Breast epithelium (tissue), 4 donors: Measurements from ENCODE around the gene PKD1. TPM values are rescaled to one million over a fixed set of nuclear protein-coding genes. Genes with fewer than 3 reads are reported as not detected.

Source experiments
- DNase-seq, 2 donors: peaks; one replicate each; pipeline ENCODE4 v3.0.0-alpha.2; 2019; ENCODE audit warnings: low spot score in 2 of 2
- H3K27ac ChIP-seq, 2 donors: fragments of 200-600 bp; sonication (generic) in 1 of 2; one replicate each; pipeline ENCODE4 v1.5.1; 2016 to 2019; ENCODE audit warnings: mild to moderate bottlenecking in 1 of 2
- H3K27me3 ChIP-seq, 2 donors: fragments of 200-600 bp; sonication (generic) in 1 of 2; one replicate each; pipeline versions ENCODE4 v1.5.1 to v1.6.0; 2017 to 2019; ENCODE audit warnings: control low read depth in 1 of 2, mild to moderate bottlenecking in 1 of 2
- H3K36me3 ChIP-seq: fragments of 200-600 bp; one replicate; pipeline ENCODE4 v1.5.1; 2019
- H3K4me1 ChIP-seq, 2 donors: fragments of 200-600 bp; sonication (generic); one replicate each; pipeline ENCODE4 v1.5.1; 2016 to 2019; ENCODE audit warnings: control low read depth in 1 of 2
- H3K4me3 ChIP-seq, 3 donors: fragments of 200-600 bp; sonication (generic); 1 replicate in 2 of 3; 2 replicates in 1 of 3; pipeline ENCODE4 v1.5.1; 2016 to 2019; ENCODE audit warnings: mild to moderate bottlenecking in 3 of 3, moderate library complexity in 2 of 3
- H3K9me3 ChIP-seq, 2 donors: fragments of 200-600 bp; sonication (generic) in 1 of 2; one replicate each; pipeline ENCODE4 v1.5.1; 2016 to 2019; ENCODE audit warnings: control low read depth in 1 of 2
- POLR2A ChIP-seq: fragments of 450-650 bp; IDR thresholded peaks from one replicate; pipeline ENCODE4 v1.6.1; 2016; ENCODE audit warnings: antibody characterized with exemption, mild to moderate bottlenecking, moderate library complexity
- POLR2AphosphoS5 ChIP-seq, 3 donors: sonication (generic); formaldehyde crosslinking; IDR thresholded peaks; one replicate each; pipeline ENCODE4 v1.6.1; 2017; ENCODE audit warnings: antibody characterized with exemption in 3 of 3
- intact Hi-C: fragments of 100-400 bp; cut with DNase I; formaldehyde crosslinking; loops from one replicate; pipeline ENCODE4 v1.15.1; 2023; ENCODE audit warnings: low total_unique reads
- total RNA-seq, 3 donors: library from RNA; depleted of rRNA; stranded (reverse); fragments of >200 nt; gene quantifications; one replicate each; pipeline ENCODE4 v1.1.0, GENCODE V29; 2016
- TF ChIP-seq, protein P1 (sequence below), 3 donors: fragments of 450-650 bp; IDR thresholded peaks; one replicate each; pipeline ENCODE4 v1.5.1; 2016 to 2017; ENCODE audit warnings: antibody characterized with exemption in 3 of 3, mild to moderate bottlenecking in 3 of 3, moderate library complexity in 3 of 3

PKD1 gene
- total RNA-seq, 3 donors from 2014 or later = 74.2 to 110 (median 107) TPM

DNA sequence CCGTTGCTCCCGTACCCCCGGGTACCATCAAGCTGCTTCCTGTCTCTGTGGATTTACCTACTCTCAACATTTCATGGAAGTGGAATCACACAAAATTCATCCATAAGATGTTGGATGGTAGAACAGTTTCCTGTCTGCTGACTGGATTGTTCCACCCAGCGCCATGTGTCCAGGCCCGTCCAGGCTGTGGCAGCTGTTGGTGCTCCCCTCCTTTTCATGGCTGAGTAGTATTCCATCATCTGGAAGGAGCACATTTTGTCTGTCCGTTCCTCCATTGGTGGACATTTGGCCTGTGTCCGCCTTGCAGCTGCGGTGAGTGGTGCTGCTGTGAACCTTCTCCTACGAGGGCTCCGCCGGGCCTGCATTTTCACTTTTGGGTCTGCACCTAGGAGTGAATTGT, 69.6 kb downstream of the PKD1 start:
- Histone ChIP-seq H3K9me3 (no peaks in the 10 kb centered on the region), H3K4me3 (no peak overlapping the region), H3K27ac (no peak overlapping the region), H3K36me3 (no peaks in the 10 kb centered on the region), H3K4me1 (no peaks in the 10 kb centered on the region), H3K27me3 (no peaks in the 10 kb centered on the region)
- no peak for DNase-seq
- TF ChIP-seq POLR2A = no peak
- no peak for TF ChIP-seq POLR2AphosphoS5 (IDR thresholded peaks at IDR 0.05)
- TF ChIP-seq, protein P1, sequence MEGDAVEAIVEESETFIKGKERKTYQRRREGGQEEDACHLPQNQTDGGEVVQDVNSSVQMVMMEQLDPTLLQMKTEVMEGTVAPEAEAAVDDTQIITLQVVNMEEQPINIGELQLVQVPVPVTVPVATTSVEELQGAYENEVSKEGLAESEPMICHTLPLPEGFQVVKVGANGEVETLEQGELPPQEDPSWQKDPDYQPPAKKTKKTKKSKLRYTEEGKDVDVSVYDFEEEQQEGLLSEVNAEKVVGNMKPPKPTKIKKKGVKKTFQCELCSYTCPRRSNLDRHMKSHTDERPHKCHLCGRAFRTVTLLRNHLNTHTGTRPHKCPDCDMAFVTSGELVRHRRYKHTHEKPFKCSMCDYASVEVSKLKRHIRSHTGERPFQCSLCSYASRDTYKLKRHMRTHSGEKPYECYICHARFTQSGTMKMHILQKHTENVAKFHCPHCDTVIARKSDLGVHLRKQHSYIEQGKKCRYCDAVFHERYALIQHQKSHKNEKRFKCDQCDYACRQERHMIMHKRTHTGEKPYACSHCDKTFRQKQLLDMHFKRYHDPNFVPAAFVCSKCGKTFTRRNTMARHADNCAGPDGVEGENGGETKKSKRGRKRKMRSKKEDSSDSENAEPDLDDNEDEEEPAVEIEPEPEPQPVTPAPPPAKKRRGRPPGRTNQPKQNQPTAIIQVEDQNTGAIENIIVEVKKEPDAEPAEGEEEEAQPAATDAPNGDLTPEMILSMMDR (IDR thresholded peaks at IDR 0.05) = no peak
- intact Hi-C loops = no loop called here

DNA sequence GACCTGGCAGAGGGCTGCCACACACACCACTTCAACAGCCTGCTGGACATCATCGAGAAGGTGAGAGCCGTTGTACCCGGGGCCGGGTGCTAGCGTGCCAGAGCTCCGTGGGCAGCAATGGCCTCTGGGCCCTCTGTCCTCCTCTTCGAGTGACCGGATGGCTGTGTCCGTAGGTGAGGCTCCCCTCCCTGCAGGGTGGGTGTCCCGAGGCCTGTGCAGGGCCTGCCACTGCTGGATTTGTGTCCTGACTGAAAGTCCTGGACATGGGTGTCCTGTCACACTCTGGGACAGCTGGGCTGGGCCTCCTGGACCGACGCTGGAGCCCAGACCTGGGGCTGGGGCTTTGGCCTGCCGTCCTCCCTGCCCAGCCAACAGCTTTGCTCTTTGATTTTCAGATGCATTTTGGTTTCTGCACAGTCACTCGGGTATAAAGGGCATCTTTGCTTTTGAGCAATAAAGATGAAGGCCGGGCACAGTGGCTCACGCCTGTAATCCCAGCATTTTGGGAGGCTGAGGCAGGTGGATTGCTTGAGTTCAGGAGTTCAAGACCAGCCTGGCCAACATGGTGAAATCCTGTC, 71.2 kb downstream of the PKD1 start:
- Histone ChIP-seq H3K27ac (no peak overlapping the region), H3K36me3 (no peaks in the 10 kb centered on the region), H3K27me3 (no peaks in the 10 kb centered on the region)

DNA sequence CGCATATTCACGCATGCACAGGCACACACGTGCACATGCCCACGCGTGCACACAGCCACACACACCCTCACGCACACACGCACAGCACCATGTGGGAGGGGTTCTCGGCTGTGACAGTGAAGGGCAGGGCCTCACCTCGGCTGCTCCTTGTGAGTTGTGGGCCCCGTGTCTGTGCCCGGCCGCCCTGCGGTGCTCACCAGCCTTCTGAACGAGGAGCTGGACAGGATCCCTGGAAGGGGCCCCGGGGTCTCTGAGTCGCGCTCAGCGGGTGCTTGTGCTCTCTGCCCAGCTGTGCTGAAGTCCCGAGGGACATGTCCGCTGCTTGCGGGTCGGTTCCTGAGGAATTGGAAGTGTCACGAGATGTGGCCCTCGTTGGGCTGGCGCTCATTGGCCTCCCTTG, 71.8 kb downstream of the PKD1 start:
- H3K36me3 ChIP-seq = no peaks in the 10 kb centered on the region
- intact Hi-C loops = no loop called here
- H3K27me3 ChIP-seq = no peaks in the 10 kb centered on the region
- H3K4me1 ChIP-seq = no peaks in the 10 kb centered on the region
- no peaks in the 10 kb centered on the region for H3K9me3 ChIP-seq
- H3K4me3 ChIP-seq = no peak overlapping the region
- no peak for DNase-seq
- no peak for TF ChIP-seq POLR2AphosphoS5 (IDR thresholded peaks at IDR 0.05)
- H3K27ac ChIP-seq = no peak overlapping the region

More for the DNA sequence above, 71.2 kb downstream of the PKD1 start:
- H3K4me3 ChIP-seq = no peak overlapping the region
- DNase-seq = no peak
- TF ChIP-seq POLR2A (no peak), POLR2AphosphoS5 (IDR thresholded peaks at IDR 0.05) (no peak)
- TF ChIP-seq, protein P1 (IDR thresholded peaks at IDR 0.05) = no peak
- intact Hi-C loops = no loop called here
- no peaks in the 10 kb centered on the region for H3K4me1 ChIP-seq
- H3K9me3 ChIP-seq = no peaks in the 10 kb centered on the region

DNA sequence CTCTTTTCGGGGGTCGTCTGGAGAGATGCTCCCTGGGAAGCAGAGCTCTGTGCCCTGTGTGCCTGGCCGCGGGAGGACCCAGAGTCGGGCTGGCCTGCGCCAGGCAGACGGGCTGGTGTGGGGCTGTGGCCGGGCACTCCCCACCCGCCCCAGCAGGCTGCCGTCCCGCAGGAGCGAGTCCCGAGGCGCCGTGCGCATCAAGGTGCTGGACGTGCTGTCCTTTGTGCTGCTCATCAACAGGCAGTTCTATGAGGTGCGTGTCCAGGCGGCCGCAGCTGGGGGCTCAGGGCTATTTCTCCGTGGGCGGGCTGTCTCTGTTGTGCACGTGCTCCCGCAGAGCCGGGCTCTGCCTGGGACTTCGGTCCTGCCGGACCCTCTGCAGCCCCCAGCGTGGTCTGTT, 72.9 kb downstream of the PKD1 start:
- no peak overlapping the region for H3K4me3 ChIP-seq
- no peaks in the 10 kb centered on the region for H3K27me3 ChIP-seq
- no peaks in the 10 kb centered on the region for H3K36me3 ChIP-seq
- no peaks in the 10 kb centered on the region for H3K9me3 ChIP-seq
- TF ChIP-seq POLR2A (no peak), POLR2AphosphoS5 (IDR thresholded peaks at IDR 0.05) (no peak)
- TF ChIP-seq, protein P1 (IDR thresholded peaks at IDR 0.05) = no peak
- DNase-seq = no peak
- intact Hi-C loops = no loop called here
- H3K27ac ChIP-seq = no peak overlapping the region
- H3K4me1 ChIP-seq = no peaks in the 10 kb centered on the region

DNA sequence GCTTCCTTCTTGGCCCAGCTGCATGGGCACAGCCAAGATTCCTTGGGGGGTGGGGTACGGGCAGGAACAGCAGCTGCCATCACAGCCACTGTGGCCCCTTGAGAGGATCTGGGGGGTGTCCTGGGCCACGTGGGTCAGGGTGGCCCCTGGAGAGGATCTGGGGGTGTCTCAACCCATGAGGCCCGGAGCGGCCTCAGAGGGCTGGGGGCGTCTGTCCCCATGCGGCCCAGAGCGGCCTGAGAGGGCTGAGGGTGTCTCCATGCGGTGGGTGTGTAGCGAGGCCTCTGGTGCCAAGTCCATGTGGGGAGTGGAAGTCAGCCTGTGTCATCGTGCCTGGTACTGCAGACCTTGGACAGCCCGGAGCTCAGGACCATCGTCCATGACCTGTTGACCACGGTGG, 74.2 kb downstream of the PKD1 start:
- intact Hi-C loops = no loop called here
- DNase-seq = no peak
- Histone ChIP-seq H3K9me3 (no peaks in the 10 kb centered on the region), H3K4me3 (no peak overlapping the region), H3K36me3 (no peaks in the 10 kb centered on the region), H3K27ac (no peak overlapping the region), H3K27me3 (no peaks in the 10 kb centered on the region), H3K4me1 (no peaks in the 10 kb centered on the region)
- no peak for TF ChIP-seq POLR2AphosphoS5 (IDR thresholded peaks at IDR 0.05)
- no peak for TF ChIP-seq POLR2A
- TF ChIP-seq, protein P1 (IDR thresholded peaks at IDR 0.05) = no peak

DNA sequence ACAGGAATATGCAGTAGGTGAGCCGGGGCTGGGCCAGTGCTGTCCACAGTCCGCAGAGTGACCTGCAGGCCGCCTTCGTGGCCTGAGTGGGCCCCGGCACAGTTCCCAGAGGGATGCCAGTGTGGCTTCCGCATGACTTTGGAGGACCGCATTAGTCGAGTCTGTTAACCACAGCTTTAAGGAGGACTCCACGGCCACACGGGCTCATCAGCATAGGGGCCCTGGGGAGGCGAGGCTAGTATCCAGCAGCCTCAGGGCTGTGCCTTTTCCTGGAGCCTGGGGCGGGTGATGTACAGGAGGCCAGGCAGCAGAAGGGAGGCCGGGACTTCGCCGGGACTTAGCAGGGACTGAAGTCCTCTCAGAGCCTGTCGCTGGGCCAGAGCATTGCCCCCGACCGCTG, 74.7 kb downstream of the PKD1 start:
- Histone ChIP-seq H3K27ac (no peak overlapping the region), H3K4me1 (no peaks in the 10 kb centered on the region), H3K36me3 (no peaks in the 10 kb centered on the region), H3K27me3 (no peaks in the 10 kb centered on the region), H3K9me3 (no peaks in the 10 kb centered on the region), H3K4me3 (no peak overlapping the region)
- TF ChIP-seq POLR2A = no peak
- TF ChIP-seq POLR2AphosphoS5 (IDR thresholded peaks at IDR 0.05) = no peak
- TF ChIP-seq, protein P1 (IDR thresholded peaks at IDR 0.05) = no peak
- intact Hi-C loops = no loop called here
- DNase-seq = no peak
